HCT116 (cell line): ENCODE data around the gene EIF3L. TPM values are rescaled to one million over a fixed set of nuclear protein-coding genes. Genes with fewer than 3 reads are reported as not detected.

ENCODE experiments used
- ATAC-seq: fragments of 200-7000 bp; cut with Tn5 transposase; 2 replicates; pipeline ENCODE4 v1.9.1; 2020; ENCODE audit warnings: mild to moderate bottlenecking, moderate library complexity
- BruUV-seq: library from RNA; stranded (reverse); fragments of 400-500 nt; replicated peaks from 2 replicates; lab custom pipeline; 2021; lab: Mats Ljungman, UMichigan
- CTCF ChIA-PET: fragments of 300-600 bp; sonication (Branson Sonifier 250); formaldehyde crosslinking; loops from one replicate; lab custom pipeline; 2021; ENCODE audit warnings: antibody characterized with exemption; lab: Charles Lee
- POLR2A ChIA-PET: fragments of 300-600, 350-600 bp; sonication (Branson Sonifier 250); formaldehyde crosslinking; loops from one replicate; lab custom pipeline; 2021; ENCODE audit warnings: antibody characterized with exemption; lab: Charles Lee
- RAD21 ChIA-PET, 2 experiments: fragments of 300-600 bp; sonication (Branson Sonifier 250); formaldehyde crosslinking; loops; one replicate each; lab custom pipeline; 2023; ENCODE audit warnings: low total read pairs in 2 of 2; ENCODE audit not compliant: uncharacterized antibody in 2 of 2, unreplicated experiment in 2 of 2, low non-redundant PET in 1 of 2; lab: Charles Lee
- DNase-seq: peaks from one replicate; pipeline ENCODE4 v3.0.0-alpha.2; 2010; ENCODE audit warnings: low read depth, low spot score
- H2AFZ ChIP-seq: fragments of 200-600 bp; shearing (Covaris generic), sonication (generic); 2 replicates; pipeline ENCODE4 v1.6.1; 2017; ENCODE audit warnings: low read depth, mixed run types, mixed read lengths, antibody characterized with exemption, low read length; ENCODE audit not compliant: poor library complexity, severe bottlenecking
- H3K27ac ChIP-seq: 2 replicates; pipeline ENCODE4 v1.5.1; 2012; ENCODE audit warnings: low read depth, low read length
- H3K27me3 ChIP-seq: fragments of 200-600 bp; sonication (generic); 2 replicates; pipeline ENCODE4 v1.6.1; 2016; ENCODE audit warnings: mixed run types, low read length, mixed read lengths; ENCODE audit not compliant: insufficient read depth
- H3K36me3 ChIP-seq, 2 experiments: fragments of 200-500 bp in 1 of 2; fragments of 200-600 bp in 1 of 2; sonication (Bioruptor generic) in 1 of 2; sonication (generic) in 1 of 2; 2 replicates each; pipeline versions ENCODE4 v1.5.1 to v1.6.1; 2014 to 2016; ENCODE audit warnings: low read length in 2 of 2, inconsistent platforms in 1 of 2, mixed read lengths in 1 of 2, mixed run types in 1 of 2; ENCODE audit not compliant: insufficient read depth in 2 of 2, control insufficient read depth in 1 of 2
- H3K4me1 ChIP-seq, 2 experiments: fragments of 200-600 bp in 1 of 2; sonication (generic) in 1 of 2; 2 replicates each; pipeline versions ENCODE4 v1.5.1 to v1.6.1; 2012 to 2017; ENCODE audit warnings: low read length in 2 of 2, inconsistent platforms in 1 of 2, mild to moderate bottlenecking in 1 of 2, mixed read lengths in 1 of 2, mixed run types in 1 of 2, moderate library complexity in 1 of 2; ENCODE audit not compliant: insufficient read depth in 2 of 2, control insufficient read depth in 1 of 2
- H3K4me2 ChIP-seq: fragments of 200-600 bp; sonication (generic); 2 replicates; pipeline ENCODE4 v1.6.1; 2017; ENCODE audit warnings: mixed run types, low read length, mixed read lengths
- H3K4me3 ChIP-seq, 2 experiments: fragments of 200-600 bp in 1 of 2; sonication (generic) in 1 of 2; replicated peaks in 1 of 2; 2 replicates each; pipeline ENCODE4 v1.5.1; 2011 to 2016; ENCODE audit warnings: low read length in 2 of 2, control low read depth in 1 of 2, low read depth in 1 of 2, mild to moderate bottlenecking in 1 of 2, mixed read lengths in 1 of 2, mixed run types in 1 of 2
- H3K79me2 ChIP-seq: fragments of 200-600 bp; sonication (generic); 2 replicates; pipeline ENCODE4 v1.6.1; 2017; ENCODE audit warnings: mild to moderate bottlenecking, mixed run types, low read length, moderate library complexity, mixed read lengths; ENCODE audit not compliant: insufficient read depth
- H3K9ac ChIP-seq: fragments of 200-600 bp; sonication (generic); 2 replicates; pipeline ENCODE4 v1.6.1; 2016; ENCODE audit warnings: low read length, mixed read lengths
- H3K9me2 ChIP-seq: fragments of 200-600 bp; sonication (generic), shearing (Covaris generic); 2 replicates; pipeline ENCODE4 v1.6.1; 2017; ENCODE audit warnings: mixed run types, mild to moderate bottlenecking, moderate library complexity; ENCODE audit not compliant: insufficient read depth
- H3K9me3 ChIP-seq, 2 experiments: fragments of 200-500 bp in 1 of 2; fragments of 200-600 bp in 1 of 2; sonication (Bioruptor generic) in 1 of 2; sonication (generic) in 1 of 2; 2 replicates each; pipeline ENCODE4 v1.6.1; 2014 to 2017; ENCODE audit warnings: low read length in 2 of 2, mixed read lengths in 2 of 2, inconsistent platforms in 1 of 2, low read depth in 1 of 2, mild to moderate bottlenecking in 1 of 2, mixed run types in 1 of 2, moderate library complexity in 1 of 2; ENCODE audit not compliant: control insufficient read depth in 1 of 2, insufficient read depth in 1 of 2
- H4K20me1 ChIP-seq: fragments of 200-600 bp; sonication (generic), shearing (Covaris generic); 2 replicates; pipeline ENCODE4 v1.6.1; 2017; ENCODE audit warnings: mixed run types, mild to moderate bottlenecking, moderate library complexity; ENCODE audit not compliant: insufficient read depth
- ATF3 ChIP-seq: IDR thresholded peaks from 2 replicates; pipeline ENCODE4 v1.6.1; 2012
- EGR1 ChIP-seq: IDR thresholded peaks from 2 replicates; pipeline ENCODE4 v1.6.1; 2012; ENCODE audit warnings: low read depth
- EZH2phosphoT487 ChIP-seq: fragments of 200-600 bp; IDR thresholded peaks from 2 replicates; pipeline ENCODE4 v1.6.1; 2018; ENCODE audit warnings: antibody characterized with exemption, borderline replicate concordance
- FOSL1 ChIP-seq: IDR thresholded peaks from 2 replicates; pipeline ENCODE4 v1.6.1; 2012; ENCODE audit warnings: low read depth
- JUND ChIP-seq: IDR thresholded peaks from 2 replicates; pipeline ENCODE4 v1.6.1; 2012
- MAX ChIP-seq: IDR thresholded peaks from 2 replicates; pipeline ENCODE4 v1.6.1; 2012
- SP1 ChIP-seq: IDR thresholded peaks from 2 replicates; pipeline ENCODE4 v1.6.1; 2012; ENCODE audit warnings: low read depth
- SRF ChIP-seq: IDR thresholded peaks from 2 replicates; pipeline ENCODE4 v1.6.1; 2012; ENCODE audit warnings: low read depth
- YY1 ChIP-seq: IDR thresholded peaks from 2 replicates; pipeline ENCODE4 v1.6.1; 2011; ENCODE audit warnings: low read length, low read depth, moderate library complexity, mild to moderate bottlenecking; ENCODE audit not compliant: insufficient replicate concordance; ENCODE audit errors: extremely low read depth
- ZBTB33 ChIP-seq: IDR thresholded peaks from 2 replicates; pipeline ENCODE4 v1.6.1; 2011; ENCODE audit warnings: mild to moderate bottlenecking, low read length, moderate library complexity; ENCODE audit not compliant: insufficient replicate concordance; ENCODE audit errors: extremely low read depth
- ZNF274 ChIP-seq: fragments of 200-500 bp; sonication (Bioruptor generic); IDR thresholded peaks from 2 replicates; pipeline ENCODE4 v1.6.1; 2014; ENCODE audit warnings: mild to moderate bottlenecking, low read depth, low read length, inconsistent platforms
- intact Hi-C: fragments of 100-400 bp; cut with micrococcal nuclease; formaldehyde crosslinking; loops from 2 replicates; pipeline ENCODE4 v1.10.0; 2022
- total RNA-seq: library from RNA; stranded (reverse); gene quantifications from one replicate; pipeline ENCODE4 v1.2.1, GENCODE V29; 2021; ENCODE audit not compliant: unreplicated experiment

Gene EIF3L
- total RNA-seq, 1 experiment from 2014 or later: 687 TPM

- no TSS peak for BruUV-seq
- intact Hi-C loops: no loop called here
- H2AFZ ChIP-seq: no peak overlapping the region
- no peaks in the 10 kb centered on the region for H4K20me1 ChIP-seq
- H3K79me2 ChIP-seq: no peaks in the 10 kb centered on the region
- peaks cover 18 to 20% of the 10 kb centered on the region in 2 experiments; a peak in 2 of 4 replicates for H3K36me3 ChIP-seq
- H3K27me3 ChIP-seq: no peaks in the 10 kb centered on the region
- no peaks in the 10 kb centered on the region for H3K9me3 ChIP-seq
- ChIA-PET CTCF (no interaction called here), RAD21 (no interaction called here), POLR2A (no interaction called here)
- no peak overlapping the region for H3K4me3 ChIP-seq
- no peak overlapping the region for H3K9ac ChIP-seq
- ATAC-seq: no peak
- H3K4me2 ChIP-seq: no peak overlapping the region
- H3K27ac ChIP-seq: no peak overlapping the region
- peaks cover 13 to 17% of the 10 kb centered on the region in 2 experiments for H3K4me1 ChIP-seq
- no peak for DNase-seq
- TF ChIP-seq FOSL1 (no peak), MAX (no peak), EGR1 (no peak), SP1 (no peak), ZBTB33 (no peak), JUND (no peak), ZNF274 (no peak), EZH2phosphoT487 (no peak), ATF3 (no peak), SRF (no peak), YY1 (no peak)
- TF ChIP-seq, all 23 proteins: peak for 0
- H3K9me2 ChIP-seq: no peaks in the 10 kb centered on the region
These were observed 80.2 kb downstream of the EIF3L start for GRCh38 chr22:37929390-37929789.
